ENCODE results near the gene WDR41.
"Not testable (repeated sequence)": the region's sequence is repeated elsewhere in the genome, so short reads cannot be mapped to it uniquely, and the experiment has no call there.

The WDR41 gene
- 5.9 to 10.3 reads per million in 2 donors for total RNA-seq

GRCh38 chr5:77491783-77492652 is at the start of gene WDR41:
WDR41 (minus strand) TSS chr5:77492316; CDS start chr5:77492220, 96 bp downstream.
- DNase-seq, result peak; percentile 73 to 95 (median 74)

- DNase-seq, result no peak
Observed at GRCh38 chr5:77531297-77531696, 39.2 kb upstream of the WDR41 start.

- DNase-seq, result peak in 1 of 5 experiments; percentile 6
Observed at GRCh38 chr5:77518304-77518703, 26.2 kb upstream of the WDR41 start.

- no peak for DNase-seq
Observed at GRCh38 chr5:77514457-77514856, 22.3 kb upstream of the WDR41 start.

GRCh38 chr5:77513321-77513720 is 21.2 kb upstream of the WDR41 start:
- no peak for DNase-seq

GRCh38 chr5:77501132-77501531 is 9.0 kb upstream of the WDR41 start:
- DNase-seq, result not testable (repeated sequence)

GRCh38 chr5:77499973-77500372 is 7.9 kb upstream of the WDR41 start:
- DNase-seq, result no peak

GRCh38 chr5:77499441-77499840 is 7.3 kb upstream of the WDR41 start:
- no peak for DNase-seq

GRCh38 chr5:77498952-77499351 is 6.8 kb upstream of the WDR41 start:
- DNase-seq, result no peak

GRCh38 chr5:77494935-77495334 is 2.8 kb upstream of the WDR41 start:
- no peak for DNase-seq

- DNase-seq, result no peak
Observed at GRCh38 chr5:77492653-77493000, 511 bp upstream of the WDR41 start.

- peak in 1 of 5 experiments; percentile 43 for DNase-seq
Observed at GRCh38 chr5:77490741-77491344, 1.3 kb downstream of the WDR41 start.

- no peak for DNase-seq
Observed at GRCh38 chr5:77486344-77486962, 5.7 kb downstream of the WDR41 start.

- no peak for DNase-seq
Observed at GRCh38 chr5:77483682-77484081, 8.4 kb downstream of the WDR41 start.

- not testable (repeated sequence) for DNase-seq
Observed at GRCh38 chr5:77475041-77475440, 17.1 kb downstream of the WDR41 start.

- DNase-seq, result not testable (repeated sequence)
Observed at GRCh38 chr5:77468875-77469274, 23.2 kb downstream of the WDR41 start.

- DNase-seq, result no peak
Observed at GRCh38 chr5:77463905-77464304, 28.2 kb downstream of the WDR41 start.

GRCh38 chr5:77461287-77461686 is 30.8 kb downstream of the WDR41 start:
- no peak for DNase-seq

GRCh38 chr5:77454123-77454522 is 38.0 kb downstream of the WDR41 start:
- DNase-seq, result no peak

- no peak for DNase-seq
Observed at GRCh38 chr5:77452351-77452750, 39.8 kb downstream of the WDR41 start.

GRCh38 chr5:77449981-77450380 is 42.1 kb downstream of the WDR41 start:
- no peak for DNase-seq

- no peak for DNase-seq
Observed at GRCh38 chr5:77449277-77449676, 42.8 kb downstream of the WDR41 start.

GRCh38 chr5:77448831-77449230 is 43.3 kb downstream of the WDR41 start:
- no peak for DNase-seq

GRCh38 chr5:77444356-77444755 is 47.8 kb downstream of the WDR41 start:
- no peak for DNase-seq
